Measurements from ENCODE around the gene HES7.
"Not testable (repeated sequence)": the region's sequence is repeated elsewhere in the genome, so short reads cannot be mapped to it uniquely, and the experiment has no call there.

Gene HES7

GRCh38 chr17:8106980-8107379, 16.9 kb downstream of the HES7 start:
- in situ Hi-C loops (cut with HindIII; ENCODE audit: low sequenced_read_pairs), result not testable (repeated sequence)

DNA sequence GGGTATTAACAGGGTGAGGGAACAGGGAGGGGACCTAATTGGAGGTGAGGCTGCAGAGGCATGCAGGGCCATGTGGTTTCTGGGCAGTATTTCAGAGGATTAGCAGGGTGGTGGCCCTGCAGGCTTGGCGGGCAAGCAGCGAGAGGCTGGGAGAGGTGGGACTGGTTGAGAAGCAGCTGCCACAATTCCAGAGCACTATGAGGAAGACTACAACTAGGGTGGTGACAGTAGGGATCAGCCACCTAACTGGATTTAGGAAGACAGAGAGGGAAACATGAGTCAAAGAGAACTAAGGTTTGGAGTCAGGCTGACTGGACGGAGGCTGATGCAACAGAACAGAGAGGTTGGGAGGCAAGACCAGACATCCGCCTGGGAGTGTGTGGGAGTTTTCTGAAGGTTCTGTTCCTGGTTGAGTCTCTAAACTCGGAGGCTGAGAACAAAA, 17.9 kb downstream of the HES7 start:
- in situ Hi-C loops (cut with HindIII; ENCODE audit: low sequenced_read_pairs), result no loop called here

DNA sequence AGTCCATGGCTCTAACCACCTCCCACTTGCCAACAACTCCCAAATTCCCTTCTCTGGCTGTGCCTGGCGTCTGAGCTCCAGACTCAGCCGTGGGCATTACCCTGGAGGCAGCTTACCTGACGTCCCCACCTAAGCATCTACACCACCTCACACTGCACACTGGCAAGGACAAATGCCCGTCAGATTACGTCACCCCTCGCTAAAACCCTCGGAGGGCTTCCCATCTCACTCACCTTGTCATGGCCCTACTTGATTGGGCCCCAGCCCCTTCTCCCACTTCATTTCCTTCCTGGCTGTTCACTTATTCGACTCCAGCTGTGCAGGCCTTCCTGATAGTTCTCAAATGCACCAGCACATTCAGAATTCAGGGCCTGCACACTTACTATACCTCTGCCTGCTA, 19.0 kb downstream of the HES7 start:
- in situ Hi-C loops (cut with HindIII; ENCODE audit: low sequenced_read_pairs), result no loop called here

GRCh38 chr17:8103549-8103948, 20.4 kb downstream of the HES7 start:
- in situ Hi-C loops (cut with HindIII; ENCODE audit: low sequenced_read_pairs), result no loop called here

DNA sequence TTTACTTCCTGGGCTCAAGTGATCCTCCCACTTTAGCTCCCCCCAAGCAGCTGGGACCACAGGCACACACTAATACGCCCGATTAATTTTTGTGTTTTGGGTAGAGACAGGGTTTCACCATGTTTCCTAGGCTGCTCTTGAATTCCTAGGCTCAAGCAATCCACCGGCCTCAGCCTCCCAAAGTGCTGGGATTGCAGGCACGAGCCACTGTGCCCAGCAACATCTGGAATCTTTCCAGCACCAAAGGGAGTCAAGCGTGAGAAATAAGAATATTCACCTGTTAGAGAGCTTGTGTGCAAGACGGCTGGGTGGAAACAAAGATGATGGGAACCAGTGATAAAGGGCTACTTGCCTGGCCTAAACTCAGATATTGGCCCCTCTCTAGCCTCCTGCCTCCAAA, 22.2 kb downstream of the HES7 start:
- in situ Hi-C loops (cut with HindIII; ENCODE audit: low sequenced_read_pairs), result no loop called here

DNA sequence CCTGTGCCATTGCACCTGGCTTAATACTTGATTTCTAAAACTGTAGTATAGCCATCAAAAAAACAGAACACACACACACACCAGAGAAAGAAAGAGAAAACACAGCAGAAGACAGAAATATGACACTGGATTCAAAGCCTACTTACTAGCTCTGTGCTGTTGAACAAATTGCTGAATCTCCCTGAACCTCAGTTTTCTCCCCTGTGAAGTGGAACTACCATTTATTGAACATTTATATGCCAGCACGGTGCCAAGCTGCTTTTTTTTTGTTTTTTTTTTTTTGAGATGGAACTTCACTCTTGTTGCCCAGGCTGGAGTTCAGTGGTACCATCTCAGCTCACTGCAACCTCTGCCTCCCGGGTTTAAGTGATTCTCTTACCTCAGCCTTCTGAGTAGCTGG, 23.1 kb downstream of the HES7 start:
- in situ Hi-C loops (cut with HindIII; ENCODE audit: low sequenced_read_pairs), result no loop called here

DNA sequence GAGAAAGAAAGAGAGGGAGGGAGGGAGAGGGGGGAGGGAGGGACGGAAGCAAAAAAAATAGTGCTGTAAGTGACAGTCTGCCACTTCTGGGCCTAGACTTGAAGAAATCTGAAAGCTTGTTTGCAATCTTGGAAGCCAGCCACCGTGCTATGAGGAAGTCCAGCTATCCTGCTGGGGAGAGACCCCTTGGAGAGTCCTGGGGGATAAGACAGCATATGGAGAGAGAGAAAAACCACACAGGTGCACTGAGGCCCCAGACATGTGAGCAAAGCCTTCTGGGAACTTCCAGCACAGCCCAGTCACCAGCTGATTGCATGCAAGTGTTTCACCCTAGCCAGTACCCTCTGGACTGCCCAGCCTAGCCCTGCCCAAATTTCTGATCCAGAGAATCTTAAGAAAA, 23.8 kb downstream of the HES7 start:
- in situ Hi-C loops (cut with HindIII; ENCODE audit: low sequenced_read_pairs), result no loop called here

DNA sequence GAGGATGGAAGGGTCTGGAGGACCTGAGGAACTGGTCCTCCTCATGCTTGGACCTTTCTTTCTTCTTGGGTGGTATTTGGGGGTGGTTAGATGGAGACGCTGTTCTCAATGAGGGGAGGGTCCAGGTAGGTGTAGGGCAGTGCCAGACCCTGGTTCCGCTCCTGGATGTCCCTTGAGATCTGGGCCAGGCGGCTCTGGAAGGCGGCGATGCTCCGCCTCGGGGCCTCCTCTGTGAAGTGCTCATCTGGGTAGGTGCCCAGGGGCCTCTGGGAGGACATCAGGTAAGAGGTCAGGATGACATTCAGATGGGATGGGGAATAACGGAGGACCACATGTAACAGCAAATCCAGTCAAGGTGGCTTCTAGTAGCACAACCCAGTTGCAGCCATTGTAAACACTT, 27.4 kb downstream of the HES7 start:
- in situ Hi-C loops (cut with HindIII; ENCODE audit: low sequenced_read_pairs), result no loop called here

GRCh38 chr17:8095361-8095760, 28.5 kb downstream of the HES7 start:
- in situ Hi-C loops (cut with HindIII; ENCODE audit: low sequenced_read_pairs), result no loop called here

DNA sequence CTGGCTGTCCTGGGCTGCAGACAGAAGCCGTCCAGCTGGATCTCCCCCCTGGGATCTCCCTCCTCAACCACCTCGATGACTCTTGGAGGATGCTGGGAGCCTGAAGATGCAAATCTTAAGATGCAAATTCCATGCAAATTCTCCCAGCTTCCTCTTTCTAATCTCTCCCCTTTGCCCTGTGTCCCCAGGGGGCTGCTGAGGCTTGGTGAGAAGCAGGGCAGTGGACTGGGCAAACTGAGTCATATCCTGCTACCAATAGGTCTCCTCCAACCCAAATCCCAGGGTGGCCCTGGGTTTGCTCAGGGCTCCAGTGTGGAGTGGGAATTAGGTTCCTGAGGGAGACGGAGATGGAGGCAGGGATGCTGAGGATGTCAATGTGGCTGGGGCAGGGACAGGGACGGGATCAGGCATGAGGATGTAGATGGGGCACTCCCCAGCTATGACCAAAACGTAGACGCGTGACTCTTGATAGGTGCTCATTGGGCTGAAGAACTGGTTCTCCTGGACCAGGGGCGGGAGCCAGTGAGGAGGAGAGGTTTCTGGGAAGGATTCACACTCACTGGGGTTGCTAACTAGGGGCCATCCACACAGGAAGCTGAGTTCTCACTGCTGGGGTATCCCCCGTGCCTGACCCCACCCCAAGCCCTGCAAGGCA, 32.7 kb downstream of the HES7 start:
- in situ Hi-C loops (cut with HindIII; ENCODE audit: low sequenced_read_pairs), result no loop called here

DNA sequence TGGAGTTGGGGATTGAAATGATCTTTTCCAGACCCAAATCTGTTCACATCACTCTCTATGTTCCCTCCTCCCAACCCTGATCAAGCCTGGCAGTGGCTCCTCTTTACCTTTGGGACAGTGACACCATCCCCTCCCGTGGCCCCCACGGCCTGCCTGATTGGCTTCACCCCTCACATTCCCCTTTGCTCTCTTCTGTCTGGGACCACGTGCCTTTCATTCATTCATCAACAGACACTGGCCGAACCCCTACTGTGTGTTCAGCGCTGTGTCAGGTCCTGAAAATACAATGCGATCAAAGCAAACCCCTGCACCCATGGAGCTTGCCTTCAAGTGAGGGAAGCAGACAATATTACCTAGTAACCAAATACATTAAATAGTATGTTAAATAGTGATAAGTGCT, 34.2 kb downstream of the HES7 start:
- in situ Hi-C loops (cut with HindIII; ENCODE audit: low sequenced_read_pairs), result no loop called here

GRCh38 chr17:8087952-8088230, 36.0 kb downstream of the HES7 start:
- in situ Hi-C loops (cut with HindIII; ENCODE audit: low sequenced_read_pairs), result no loop called here

DNA sequence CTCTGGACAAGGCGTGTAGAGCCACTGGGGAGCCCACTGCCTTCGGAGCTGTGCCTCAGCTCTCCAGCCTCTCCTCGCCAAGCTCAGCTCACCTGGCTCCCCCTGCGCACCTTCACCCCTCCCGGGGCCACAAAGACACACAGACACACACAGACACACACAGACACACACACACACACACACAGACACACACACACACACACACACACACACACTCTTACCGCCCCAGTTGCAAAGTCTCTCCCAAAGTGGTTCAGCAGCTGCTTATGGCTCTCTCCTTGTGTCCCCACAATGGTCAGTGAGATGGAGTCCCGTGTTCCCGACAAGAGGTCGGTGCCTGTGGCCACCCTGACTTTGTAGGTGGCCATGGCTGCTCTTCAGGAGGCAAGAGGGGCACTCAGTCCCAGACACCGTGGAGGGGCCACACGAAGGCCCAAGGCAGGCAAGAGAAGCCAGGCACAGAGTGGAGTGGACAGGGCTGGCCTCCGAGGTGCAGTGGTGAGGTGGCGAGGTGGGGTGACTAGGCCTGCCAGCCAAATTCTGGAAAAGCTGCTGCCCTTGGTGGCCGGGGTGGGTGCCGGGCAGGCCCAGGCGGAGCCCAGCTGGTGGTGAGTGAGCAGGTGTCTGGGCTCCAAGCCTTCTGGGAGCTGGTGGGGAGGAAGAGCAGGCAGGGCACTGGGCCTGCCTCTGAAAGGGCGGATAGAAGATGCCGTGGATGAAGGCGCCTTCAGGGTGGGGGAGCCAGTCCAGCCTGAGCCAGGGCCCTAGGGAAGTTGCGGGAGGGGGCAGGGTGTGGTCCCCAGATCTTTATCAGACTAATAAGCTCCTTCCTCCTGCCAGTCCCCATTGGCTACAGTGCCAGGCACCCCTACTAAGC, 36.6 kb downstream of the HES7 start, which contains the start of gene ALOX12B:
TSS of gene ALOX12B (minus strand) at position 642 of the 877 bp plus-strand sequence. CDS start at position 368, 274 bp downstream.
- in situ Hi-C loops (cut with HindIII; ENCODE audit: low sequenced_read_pairs), result no loop called here

GRCh38 chr17:8084250-8084649, 39.7 kb downstream of the HES7 start:
- in situ Hi-C loops (cut with HindIII; ENCODE audit: low sequenced_read_pairs), result no loop called here

DNA sequence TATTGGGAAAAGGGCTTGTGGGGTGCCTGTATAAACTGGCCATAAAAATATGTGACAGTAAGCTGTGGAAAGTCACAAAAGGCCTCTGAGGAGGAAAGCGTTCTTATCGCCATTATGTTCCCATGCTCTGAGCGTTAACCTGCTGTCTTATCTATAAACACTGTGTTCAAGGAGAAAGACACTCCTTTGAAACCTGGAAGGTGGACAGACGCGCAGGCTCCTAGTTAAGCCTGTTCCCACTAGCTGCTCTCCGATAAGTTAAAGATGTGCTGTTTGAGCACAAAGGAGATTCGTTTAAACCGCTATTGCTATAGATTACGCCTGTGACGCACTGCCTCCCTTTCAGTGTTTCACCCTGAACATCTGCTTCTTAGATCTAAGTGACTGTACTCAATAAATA, 41.6 kb downstream of the HES7 start:
- in situ Hi-C loops (cut with HindIII; ENCODE audit: low sequenced_read_pairs), result no loop called here

DNA sequence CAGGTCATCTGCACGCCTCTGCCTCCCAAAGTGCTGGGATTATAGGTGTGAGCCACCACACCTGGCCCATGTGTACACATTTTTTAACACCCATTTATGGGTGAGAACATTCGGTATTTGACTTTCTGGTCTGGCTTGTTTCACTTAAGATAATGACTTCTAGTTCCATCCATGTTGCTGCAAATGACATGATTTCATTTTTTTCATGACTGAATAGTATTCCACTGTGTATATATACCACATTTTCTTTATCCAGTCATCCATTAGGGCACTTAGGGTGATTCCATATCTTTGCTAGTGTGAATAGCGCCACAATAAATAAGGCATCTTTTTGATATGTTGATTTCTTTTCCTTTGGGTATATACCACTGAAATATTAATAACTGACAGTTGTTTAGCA, 42.0 kb downstream of the HES7 start:
- in situ Hi-C loops (cut with HindIII; ENCODE audit: low sequenced_read_pairs), result no loop called here

- in situ Hi-C loops (cut with HindIII; ENCODE audit: low sequenced_read_pairs), result no loop called here
Observed at GRCh38 chr17:8080799-8081219, 43.1 kb downstream of the HES7 start.

DNA sequence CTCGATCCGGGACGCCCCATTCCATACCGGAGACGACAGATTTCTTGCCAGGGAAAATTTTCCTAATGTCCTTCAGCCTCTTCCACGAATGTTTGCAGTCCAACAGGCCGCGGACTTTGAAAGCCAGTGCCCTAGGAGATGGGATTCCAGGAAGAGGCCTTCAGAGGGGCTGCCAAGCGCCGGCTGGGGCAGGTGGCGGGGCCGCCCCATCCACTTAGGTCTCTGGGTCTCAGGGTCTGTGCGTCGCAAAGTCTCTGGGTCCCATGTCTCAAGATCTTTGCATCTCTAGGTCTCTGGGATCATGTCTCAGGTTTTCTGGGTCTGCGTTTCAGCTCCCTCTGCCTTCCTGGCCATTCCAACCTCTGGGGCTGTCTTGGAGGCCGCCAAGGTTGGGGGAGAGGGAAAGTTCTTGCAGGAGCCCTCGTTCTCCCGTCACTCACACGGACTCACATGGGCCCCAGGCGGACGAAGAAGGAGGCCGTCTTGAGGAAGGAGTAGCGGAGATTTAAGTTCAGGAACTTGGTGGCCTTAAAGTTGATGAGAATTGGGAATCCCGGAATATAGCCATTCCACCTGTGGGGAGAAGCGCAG, 43.6 kb downstream of the HES7 start:
- in situ Hi-C loops (cut with HindIII; ENCODE audit: low sequenced_read_pairs), result no loop called here

- in situ Hi-C loops (cut with HindIII; ENCODE audit: low sequenced_read_pairs), result no loop called here
Observed at GRCh38 chr17:8079291-8080207, 44.4 kb downstream of the HES7 start.

GRCh38 chr17:8077939-8078338, 46.0 kb downstream of the HES7 start:
- in situ Hi-C loops (cut with HindIII; ENCODE audit: low sequenced_read_pairs), result not testable (repeated sequence)
